DOHH2 (cell line): ENCODE measurements around the gene CNTN4.

Experiments used
- CTCF ChIP-seq: fragments of 200-600 bp; sonication (generic); IDR thresholded peaks from one replicate; pipeline ENCODE4 v1.5.1; 2014; ENCODE audit warnings: antibody characterized with exemption, mild to moderate bottlenecking, low read depth, low read length; ENCODE audit not compliant: poor library complexity, severe bottlenecking
- EZH2phosphoT487 ChIP-seq: fragments of 200-600 bp; sonication (generic); IDR thresholded peaks from 2 replicates; pipeline ENCODE4 v1.6.1; 2017; ENCODE audit warnings: borderline replicate concordance, mild to moderate bottlenecking, antibody characterized with exemption, low read length, moderate library complexity, mixed read lengths

- TF ChIP-seq CTCF (no peak), EZH2phosphoT487 (no peak)
Observed at GRCh38 chr3:2643606-2644005, 544.9 kb downstream of the CNTN4 start.
